LNCAP (cell line): ENCODE measurements around the gene CAD.

Source experiments
- TF ChIP-seq, protein P1 (sequence below): fragments of 450-650 bp; IDR thresholded peaks from 2 replicates; pipeline ENCODE4 v1.5.1; 2017; ENCODE audit warnings: mild to moderate bottlenecking

The CAD gene

GRCh38 chr2:27258051-27258450 lies 40.9 kb downstream of the CAD start:
- TF ChIP-seq, protein P1, sequence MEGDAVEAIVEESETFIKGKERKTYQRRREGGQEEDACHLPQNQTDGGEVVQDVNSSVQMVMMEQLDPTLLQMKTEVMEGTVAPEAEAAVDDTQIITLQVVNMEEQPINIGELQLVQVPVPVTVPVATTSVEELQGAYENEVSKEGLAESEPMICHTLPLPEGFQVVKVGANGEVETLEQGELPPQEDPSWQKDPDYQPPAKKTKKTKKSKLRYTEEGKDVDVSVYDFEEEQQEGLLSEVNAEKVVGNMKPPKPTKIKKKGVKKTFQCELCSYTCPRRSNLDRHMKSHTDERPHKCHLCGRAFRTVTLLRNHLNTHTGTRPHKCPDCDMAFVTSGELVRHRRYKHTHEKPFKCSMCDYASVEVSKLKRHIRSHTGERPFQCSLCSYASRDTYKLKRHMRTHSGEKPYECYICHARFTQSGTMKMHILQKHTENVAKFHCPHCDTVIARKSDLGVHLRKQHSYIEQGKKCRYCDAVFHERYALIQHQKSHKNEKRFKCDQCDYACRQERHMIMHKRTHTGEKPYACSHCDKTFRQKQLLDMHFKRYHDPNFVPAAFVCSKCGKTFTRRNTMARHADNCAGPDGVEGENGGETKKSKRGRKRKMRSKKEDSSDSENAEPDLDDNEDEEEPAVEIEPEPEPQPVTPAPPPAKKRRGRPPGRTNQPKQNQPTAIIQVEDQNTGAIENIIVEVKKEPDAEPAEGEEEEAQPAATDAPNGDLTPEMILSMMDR: no peak

DNA sequence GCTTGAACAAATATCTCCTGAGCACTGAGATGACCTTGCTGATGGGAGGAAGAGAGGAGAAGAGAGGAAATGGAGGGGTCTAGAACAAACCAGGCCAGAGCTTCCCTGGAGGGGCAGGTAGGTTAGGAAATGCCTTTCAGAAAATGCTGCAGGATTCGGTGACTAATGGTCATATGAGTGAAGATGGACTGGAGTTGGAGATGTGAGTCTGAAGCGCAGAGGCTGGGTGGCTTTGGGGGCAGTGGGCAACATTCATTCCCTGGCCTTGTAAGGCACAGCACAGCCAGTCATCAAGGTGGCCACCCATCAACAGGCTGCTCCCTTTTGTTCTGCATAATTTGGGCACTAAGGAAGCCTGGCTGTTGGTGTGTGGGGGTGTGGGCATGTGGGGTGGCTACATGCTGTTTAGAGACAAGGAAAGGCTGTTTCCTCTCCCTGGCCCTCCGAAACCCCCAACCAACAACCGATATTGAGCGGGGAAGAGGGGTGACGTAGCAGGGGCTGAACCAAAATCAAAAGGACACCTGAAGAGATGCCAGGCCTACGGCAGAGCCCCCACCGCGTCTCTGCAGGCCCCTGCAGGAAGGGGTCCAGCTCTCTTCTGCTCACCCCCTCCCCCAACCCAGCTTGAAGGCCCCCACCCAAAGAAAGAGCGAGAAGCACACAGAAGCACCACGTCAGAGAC lies 44.2 kb downstream of the CAD start:
- TF ChIP-seq, protein P1: no peak

DNA sequence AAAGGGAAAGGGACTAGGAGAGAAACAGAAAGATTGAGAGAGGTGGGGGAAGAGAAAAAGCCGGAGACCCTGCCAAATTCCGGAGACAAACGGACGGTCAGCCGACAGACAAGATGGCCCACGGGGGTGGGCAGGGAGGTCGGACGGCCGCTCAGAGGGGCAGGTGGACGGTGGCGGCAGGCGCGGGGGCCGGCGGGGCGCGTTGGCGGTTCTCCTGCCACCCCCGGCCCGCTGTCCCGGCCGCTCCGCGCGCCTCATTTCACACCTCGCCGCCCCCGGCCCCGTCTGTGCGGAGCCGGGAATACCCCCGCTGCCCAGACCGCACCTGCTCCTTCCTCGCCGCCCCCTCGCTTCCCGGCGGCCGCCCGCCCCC lies 44.7 kb downstream of the CAD start:
- TF ChIP-seq, protein P1: no peak

DNA sequence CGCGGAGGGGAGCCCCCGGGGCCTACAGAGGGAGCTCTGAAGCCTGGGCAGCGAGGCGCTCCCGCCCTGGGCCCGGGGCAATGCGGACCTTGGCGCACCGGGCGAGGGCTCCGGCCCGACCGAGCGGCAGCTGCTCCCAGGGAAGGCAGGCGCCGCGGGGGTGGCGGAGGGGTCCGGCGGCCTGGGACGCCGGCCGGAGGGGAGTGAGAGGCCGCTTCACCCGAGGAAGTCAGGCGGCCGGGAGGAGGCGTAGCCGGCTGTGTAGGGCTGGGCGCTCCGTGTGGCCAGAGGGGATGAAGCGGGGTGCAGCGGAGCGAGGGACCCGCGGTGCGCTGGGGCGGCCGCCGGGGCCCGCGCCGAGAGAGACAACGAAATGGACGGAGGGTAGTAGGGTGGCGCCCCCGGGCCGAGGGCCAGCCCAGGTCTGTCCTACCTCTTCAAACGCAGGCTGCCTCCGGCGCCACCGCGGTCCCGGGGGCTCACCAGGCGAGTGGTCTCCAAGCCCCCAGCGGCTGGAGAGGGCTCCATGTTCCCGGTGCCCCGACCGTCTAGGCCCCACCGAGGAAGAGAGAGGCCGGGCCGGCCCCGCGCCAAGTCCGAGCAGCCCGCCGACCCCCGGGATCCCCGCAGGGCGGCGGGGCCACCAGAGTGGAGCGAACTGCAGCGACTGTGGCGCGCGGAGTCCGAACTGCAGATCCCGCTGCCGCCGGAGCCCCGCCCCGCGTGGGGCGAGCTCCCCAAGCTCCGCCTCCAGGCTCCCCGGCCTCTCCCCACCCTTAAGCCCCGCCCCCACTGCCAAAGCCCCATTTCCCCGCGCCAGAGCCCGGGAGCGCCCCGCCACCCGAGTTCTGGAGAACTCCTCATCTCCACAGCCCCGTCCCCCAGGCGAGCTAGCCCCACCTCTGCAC lies 45.5 kb downstream of the CAD start, which contains the start of gene SLC30A3:
TSS of gene SLC30A3 (minus strand) at position 669 of the 908 bp plus-strand sequence. CDS start at position 528, 141 bp downstream.
- TF ChIP-seq, protein P1: no peak

GRCh38 chr2:27263287-27264252 lies 46.4 kb downstream of the CAD start:
- TF ChIP-seq, protein P1: no peak

GRCh38 chr2:27264253-27264752 lies 47.1 kb downstream of the CAD start:
- TF ChIP-seq, protein P1: no peak
